ENCODE data around the gene ACVR1. TPM values are rescaled to one million over a fixed set of nuclear protein-coding genes. Genes with fewer than 3 reads are reported as not detected.
A peak's percentile ranks its signal among the peaks of the same experiment; 100 is the strongest.

ACVR1 gene
- total RNA-seq (2014; rRNA removed; shearing (Covaris generic)), result 14.1 and 15.1 TPM in 2 replicates

- DNase-seq (ENCODE audit: low spot score), result peak; percentile 96
These were observed at the start of gene ACVR1 for GRCh38 chr2:157876066-157876785. Gene ACVR1, minus strand, starts transcription at chr2:157876330. Its CDS starts 76,837 bp downstream, at chr2:157799493.

GRCh38 chr2:157925071-157925470, 48.9 kb upstream of the ACVR1 start:
- no peak for DNase-seq (ENCODE audit: low spot score)

- no peak for DNase-seq (ENCODE audit: low spot score)
These were observed 47.6 kb upstream of the ACVR1 start for GRCh38 chr2:157923598-157924217.

- DNase-seq (ENCODE audit: low spot score), result no peak
These were observed 46.7 kb upstream of the ACVR1 start for GRCh38 chr2:157922815-157923214.

- no peak for DNase-seq (ENCODE audit: low spot score)
These were observed 46.2 kb upstream of the ACVR1 start for GRCh38 chr2:157922336-157922735.

GRCh38 chr2:157920736-157921135, 44.6 kb upstream of the ACVR1 start:
- no peak for DNase-seq (ENCODE audit: low spot score)

- no peak for DNase-seq (ENCODE audit: low spot score)
These were observed 43.1 kb upstream of the ACVR1 start for GRCh38 chr2:157919181-157919580.

GRCh38 chr2:157918319-157918718, 42.2 kb upstream of the ACVR1 start:
- DNase-seq (ENCODE audit: low spot score), result no peak

- no peak for DNase-seq (ENCODE audit: low spot score)
These were observed 35.6 kb upstream of the ACVR1 start for GRCh38 chr2:157911750-157912149.

GRCh38 chr2:157911246-157911645, 35.1 kb upstream of the ACVR1 start:
- no peak for DNase-seq (ENCODE audit: low spot score)

- no peak for DNase-seq (ENCODE audit: low spot score)
These were observed 29.0 kb upstream of the ACVR1 start for GRCh38 chr2:157905092-157905491.

GRCh38 chr2:157903626-157904025, 27.5 kb upstream of the ACVR1 start:
- no peak for DNase-seq (ENCODE audit: low spot score)

- no peak for DNase-seq (ENCODE audit: low spot score)
These were observed 27.0 kb upstream of the ACVR1 start for GRCh38 chr2:157903151-157903550.

- DNase-seq (ENCODE audit: low spot score), result no peak
These were observed 26.6 kb upstream of the ACVR1 start for GRCh38 chr2:157902692-157903091.

- no peak for DNase-seq (ENCODE audit: low spot score)
These were observed 25.2 kb upstream of the ACVR1 start for GRCh38 chr2:157901325-157901724.

GRCh38 chr2:157900684-157901083, 24.6 kb upstream of the ACVR1 start:
- DNase-seq (ENCODE audit: low spot score), result no peak

- peak; percentile 39 for DNase-seq (ENCODE audit: low spot score)
These were observed 24.1 kb upstream of the ACVR1 start for GRCh38 chr2:157900203-157900602.

- no peak for DNase-seq (ENCODE audit: low spot score)
These were observed 23.2 kb upstream of the ACVR1 start for GRCh38 chr2:157899125-157899839.

GRCh38 chr2:157898591-157898996, 22.5 kb upstream of the ACVR1 start:
- peak; percentile 83 for DNase-seq (ENCODE audit: low spot score)

GRCh38 chr2:157897106-157897971, 21.2 kb upstream of the ACVR1 start:
- DNase-seq (ENCODE audit: low spot score), result no peak

GRCh38 chr2:157895531-157895930, 19.4 kb upstream of the ACVR1 start:
- no peak for DNase-seq (ENCODE audit: low spot score)

Measured in A172 (cell line).